GM19324 (cell line): ENCODE measurements around the gene SMCO4.
A peak's percentile ranks its signal among the peaks of the same experiment; 100 is the strongest.
"Not testable (repeated sequence)": the region's sequence is repeated elsewhere in the genome, so short reads cannot be mapped to it uniquely, and the experiment has no call there.

ENCODE experiments used
- ATAC-seq: cut with Tn5 transposase; IDR thresholded peaks from one replicate; pipeline ENCODE4 v1.9.1; 2021; ENCODE audit warnings: mild to moderate bottlenecking, moderate library complexity; ENCODE audit not compliant: unreplicated experiment, low FRiP score

SMCO4 gene

GRCh38 chr11:93563857-93564256, 20.7 kb upstream of the SMCO4 start:
- ATAC-seq, result no peak

GRCh38 chr11:93560199-93560932, 17.2 kb upstream of the SMCO4 start:
- ATAC-seq, result no peak

- no peak for ATAC-seq
Observed at GRCh38 chr11:93559681-93560080, 16.5 kb upstream of the SMCO4 start.

- no peak for ATAC-seq
Observed at GRCh38 chr11:93552874-93553273, 9.7 kb upstream of the SMCO4 start.

- no peak for ATAC-seq
Observed at GRCh38 chr11:93549976-93550375, 6.8 kb upstream of the SMCO4 start.

- ATAC-seq, result peak; percentile 57
Observed at GRCh38 chr11:93548679-93549319, 5.6 kb upstream of the SMCO4 start.

GRCh38 chr11:93547773-93548172, 4.6 kb upstream of the SMCO4 start:
- ATAC-seq, result no peak

- ATAC-seq, result no peak
Observed at GRCh38 chr11:93547028-93547427, 3.8 kb upstream of the SMCO4 start.

GRCh38 chr11:93545566-93545965, 2.4 kb upstream of the SMCO4 start:
- no peak for ATAC-seq

- ATAC-seq, result peak; percentile 49
Observed at GRCh38 chr11:93542811-93543229, 371 bp downstream of the SMCO4 start.

- peak; percentile 54 for ATAC-seq
Observed at GRCh38 chr11:93541884-93542810, 1.0 kb downstream of the SMCO4 start.

GRCh38 chr11:93540896-93541553, 2.2 kb downstream of the SMCO4 start:
- no peak for ATAC-seq

GRCh38 chr11:93540337-93540736, 2.9 kb downstream of the SMCO4 start:
- ATAC-seq, result no peak

- no peak for ATAC-seq
Observed at GRCh38 chr11:93537767-93538261, 5.4 kb downstream of the SMCO4 start.

GRCh38 chr11:93537049-93537448, 6.1 kb downstream of the SMCO4 start:
- ATAC-seq, result no peak

- ATAC-seq, result no peak
Observed at GRCh38 chr11:93536101-93536861, 6.9 kb downstream of the SMCO4 start.

GRCh38 chr11:93535578-93535977, 7.6 kb downstream of the SMCO4 start:
- not testable (repeated sequence) for ATAC-seq

- no peak for ATAC-seq
Observed at GRCh38 chr11:93532806-93533205, 10.4 kb downstream of the SMCO4 start.

GRCh38 chr11:93532281-93532789, 10.9 kb downstream of the SMCO4 start:
- ATAC-seq, result no peak

- no peak for ATAC-seq
Observed at GRCh38 chr11:93530468-93530826, 12.7 kb downstream of the SMCO4 start.
